ENCODE data around the gene TTC12. TPM values are rescaled to one million over a fixed set of nuclear protein-coding genes. Genes with fewer than 3 reads are reported as not detected.
A peak's percentile ranks its signal among the peaks of the same experiment; 100 is the strongest.

The TTC12 gene
- total and polyA plus RNA-seq, 2 donors (not counting 1 experiment from before 2014, with no cell fraction given): 9.0 to 47.3 TPM

DNA sequence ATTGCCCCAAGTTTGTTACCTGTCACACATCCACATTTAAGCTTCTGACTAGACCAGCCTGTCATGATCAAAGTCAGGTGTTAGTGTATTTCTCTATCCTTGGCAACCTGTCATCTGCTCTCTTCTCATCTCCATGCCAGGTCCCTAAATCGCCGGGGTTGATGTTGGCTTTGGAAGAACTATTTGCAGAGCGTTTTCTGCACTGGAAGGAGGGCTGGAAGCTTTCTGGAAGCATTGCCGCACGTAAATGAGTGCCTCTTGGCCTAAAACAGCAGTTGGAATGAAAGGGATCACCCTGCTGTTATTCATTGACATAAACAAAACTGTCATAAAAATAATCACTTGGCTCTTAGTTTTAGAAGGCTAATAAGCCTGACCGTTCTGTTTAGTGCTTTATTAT lies 1.4 kb downstream of the TTC12 start:
- Histone ChIP-seq H3K4me2 (replicated peaks; ENCODE audit: low read depth, low read length, poor library complexity, severe bottlenecking) (peak overlapping the region; percentile 80), H3K9me3 (ENCODE audit: control extremely low read depth in 1 of 3, control insufficient read depth in 2 of 3, insufficient read depth in 1 of 3, low read length in 2 of 3) (peaks cover 0 to 3% (median 0%) of the 10 kb centered on the region in 3 donors), H3K4me1 (ENCODE audit: control insufficient read depth in 2 of 2, insufficient read depth in 2 of 2, low read length in 2 of 2) (peaks cover 15 to 20% of the 10 kb centered on the region in 2 donors), H3K27ac (ENCODE audit: low read length in 2 of 2) (peak overlapping the region in 1 of 2 donors; percentile 94), H3K4me3 (ENCODE audit: control extremely low read depth in 1 of 5, extremely low read depth in 1 of 5, insufficient read depth in 1 of 5, low read depth in 2 of 5, low read length in 4 of 5) (no peak overlapping the region), H3K27me3 (replicated peaks in 1 of 4; ENCODE audit: control extremely low read depth in 1 of 4, control insufficient read depth in 3 of 4, insufficient read depth in 4 of 4, low read length in 3 of 4) (no peaks in the 10 kb centered on the region), H3K36me3 (replicated peaks in 1 of 2; ENCODE audit: control extremely low read depth in 1 of 2, control insufficient read depth in 1 of 2, extremely low read depth in 1 of 2, insufficient read depth in 2 of 2, low read length in 1 of 2) (peaks cover 0 to 30% of the 10 kb centered on the region in 2 experiments), H2AFZ (ENCODE audit: insufficient read depth, low read depth, low read length, poor library complexity, severe bottlenecking) (peak overlapping the region; percentile 89), H3K9ac (ENCODE audit: low read length) (no peak overlapping the region), H4K20me1 (ENCODE audit: control insufficient read depth, insufficient read depth, low read length, poor library complexity, severe bottlenecking) (no peaks in the 10 kb centered on the region), H3K79me2 (ENCODE audit: control insufficient read depth, insufficient read depth, low read length) (peaks cover 3% of the 10 kb centered on the region)
- ChIA-PET CTCF (interaction anchor here (1.5 to 5.0 kb wide), 2 partner anchors 26 to 945 kb away, joined by 4 to 32 read pairs; no protein-coding TSS in a partner anchor), POLR2A (no interaction called here)
- DNase-seq: peak; percentile 11
- H3K4me1 Mint-ChIP-seq: peaks cover 24% of the 10 kb centered on the region
- no peaks in the 10 kb centered on the region for H3K27me3 Mint-ChIP-seq
- peak overlapping the region; percentile 87 for H3K27ac Mint-ChIP-seq
- no peak for ATAC-seq (ENCODE audit: low read depth)
- peak overlapping the region; percentile 82 for H3K4me3 Mint-ChIP-seq
- no CpG with 5 or more reads among the region's 6 CpGs for WGBS (ENCODE audit: insufficient coverage)
- TF ChIP-seq, protein P1, sequence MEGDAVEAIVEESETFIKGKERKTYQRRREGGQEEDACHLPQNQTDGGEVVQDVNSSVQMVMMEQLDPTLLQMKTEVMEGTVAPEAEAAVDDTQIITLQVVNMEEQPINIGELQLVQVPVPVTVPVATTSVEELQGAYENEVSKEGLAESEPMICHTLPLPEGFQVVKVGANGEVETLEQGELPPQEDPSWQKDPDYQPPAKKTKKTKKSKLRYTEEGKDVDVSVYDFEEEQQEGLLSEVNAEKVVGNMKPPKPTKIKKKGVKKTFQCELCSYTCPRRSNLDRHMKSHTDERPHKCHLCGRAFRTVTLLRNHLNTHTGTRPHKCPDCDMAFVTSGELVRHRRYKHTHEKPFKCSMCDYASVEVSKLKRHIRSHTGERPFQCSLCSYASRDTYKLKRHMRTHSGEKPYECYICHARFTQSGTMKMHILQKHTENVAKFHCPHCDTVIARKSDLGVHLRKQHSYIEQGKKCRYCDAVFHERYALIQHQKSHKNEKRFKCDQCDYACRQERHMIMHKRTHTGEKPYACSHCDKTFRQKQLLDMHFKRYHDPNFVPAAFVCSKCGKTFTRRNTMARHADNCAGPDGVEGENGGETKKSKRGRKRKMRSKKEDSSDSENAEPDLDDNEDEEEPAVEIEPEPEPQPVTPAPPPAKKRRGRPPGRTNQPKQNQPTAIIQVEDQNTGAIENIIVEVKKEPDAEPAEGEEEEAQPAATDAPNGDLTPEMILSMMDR (IDR thresholded peaks at IDR 0.05): no peak
- TF ChIP-seq EZH2 (IDR thresholded peaks at IDR 0.05; ENCODE audit: borderline replicate concordance, insufficient read depth, low read depth, low read length, poor library complexity, severe bottlenecking): no peak
- intact Hi-C loops (cut with micrococcal nuclease): loop anchor here (2.0 to 10.0 kb wide), 5 partner anchors 559 to 1241 kb away; partner anchors contain the start of genes C11orf71, NKAPD1, PIH1D2 and RBM7
- H3K9me3 Mint-ChIP-seq (ENCODE audit: insufficient read depth): no peaks in the 10 kb centered on the region

DNA sequence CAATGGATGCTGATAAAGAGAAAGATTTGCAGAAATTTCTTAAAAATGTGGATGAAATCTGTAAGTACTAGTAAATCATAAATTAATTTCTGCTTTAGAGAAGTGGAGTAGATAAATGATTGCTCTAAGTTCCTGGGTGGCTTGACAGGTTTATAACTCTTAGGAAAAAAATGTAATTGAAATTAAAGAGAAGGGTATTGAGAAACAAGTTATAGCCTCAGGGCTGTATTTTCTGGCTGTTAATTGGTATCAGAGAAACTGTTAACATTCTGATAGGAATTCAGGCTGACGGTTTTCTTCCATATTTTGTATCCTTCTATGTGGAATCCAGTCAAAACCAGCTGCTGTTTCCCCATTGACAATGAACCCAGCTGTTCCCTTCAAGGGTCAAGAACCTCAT lies 1.9 kb downstream of the TTC12 start:
- H3K4me1 Mint-ChIP-seq: peaks cover 24% of the 10 kb centered on the region
- no peak overlapping the region for H3K4me3 ChIP-seq (ENCODE audit: control extremely low read depth in 1 of 5, extremely low read depth in 1 of 5, insufficient read depth in 1 of 5, low read depth in 2 of 5, low read length in 4 of 5)
- ATAC-seq (ENCODE audit: low read depth): no peak
- no peak overlapping the region for H3K9ac ChIP-seq (ENCODE audit: low read length)
- intact Hi-C loops (cut with micrococcal nuclease): loop anchor here (10.0 kb wide), 3 partner anchors 559 to 1119 kb away; partner anchors contain the start of genes REXO2 and USP28
- H3K27me3 Mint-ChIP-seq: no peaks in the 10 kb centered on the region
- peaks cover 0 to 3% (median 0%) of the 10 kb centered on the region in 3 donors for H3K9me3 ChIP-seq (ENCODE audit: control extremely low read depth in 1 of 3, control insufficient read depth in 2 of 3, insufficient read depth in 1 of 3, low read length in 2 of 3)
- ChIA-PET POLR2A (no interaction called here), CTCF (no interaction called here)
- no peak overlapping the region for H2AFZ ChIP-seq (ENCODE audit: insufficient read depth, low read depth, low read length, poor library complexity, severe bottlenecking)
- peak overlapping the region; percentile 14 for H3K4me3 Mint-ChIP-seq
- no peaks in the 10 kb centered on the region for H3K27me3 ChIP-seq (replicated peaks in 1 of 4; ENCODE audit: control extremely low read depth in 1 of 4, control insufficient read depth in 3 of 4, insufficient read depth in 4 of 4, low read length in 3 of 4)
- H3K27ac ChIP-seq (ENCODE audit: low read length in 2 of 2): peak overlapping the region in 1 of 2 donors; percentile 94
- H3K4me2 ChIP-seq (replicated peaks; ENCODE audit: low read depth, low read length, poor library complexity, severe bottlenecking): no peak overlapping the region
- no peaks in the 10 kb centered on the region for H3K9me3 Mint-ChIP-seq (ENCODE audit: insufficient read depth)
- no peak overlapping the region for H3K27ac Mint-ChIP-seq
- WGBS (ENCODE audit: insufficient coverage): 86% methylated on average over 1 of the region's 1 CpG
- H3K4me1 ChIP-seq (ENCODE audit: control insufficient read depth in 2 of 2, insufficient read depth in 2 of 2, low read length in 2 of 2): peaks cover 15 to 20% of the 10 kb centered on the region in 2 donors
- no peak for TF ChIP-seq EZH2 (IDR thresholded peaks at IDR 0.05; ENCODE audit: borderline replicate concordance, insufficient read depth, low read depth, low read length, poor library complexity, severe bottlenecking)
- TF ChIP-seq, protein P1 (IDR thresholded peaks at IDR 0.05): no peak
- no peak for DNase-seq
- peaks cover 3% of the 10 kb centered on the region for H3K79me2 ChIP-seq (ENCODE audit: control insufficient read depth, insufficient read depth, low read length)
- peaks cover 0 to 30% of the 10 kb centered on the region in 2 experiments for H3K36me3 ChIP-seq (replicated peaks in 1 of 2; ENCODE audit: control extremely low read depth in 1 of 2, control insufficient read depth in 1 of 2, extremely low read depth in 1 of 2, insufficient read depth in 2 of 2, low read length in 1 of 2)
- H4K20me1 ChIP-seq (ENCODE audit: control insufficient read depth, insufficient read depth, low read length, poor library complexity, severe bottlenecking): no peaks in the 10 kb centered on the region

Data from B cell (primary cell).